ENCODE measurements around the gene LAMTOR1. TPM values are rescaled to one million over a fixed set of nuclear protein-coding genes. Genes with fewer than 3 reads are reported as not detected.
A peak's percentile ranks its signal among the peaks of the same experiment; 100 is the strongest.

LAMTOR1 gene
- total and polyA plus RNA-seq, 10 donors: 81.5 to 182 (median 131) TPM

- Histone ChIP-seq H3K27me3 (replicated peaks in 1 of 7) (no peaks in the 10 kb centered on the region), H3K27ac (peak overlapping the region in 7 of 8 donors; percentile 2 to 72 (median 48)), H3K36me3 (peaks cover 0 to 46% (median 0%) of the 10 kb centered on the region in 6 donors), H3K4me1 (peaks cover 0 to 20% (median 10%) of the 10 kb centered on the region in 6 donors), H3K4me3 (peak overlapping the region in 1 of 8 donors; percentile 21), H3K9me3 (no peaks in the 10 kb centered on the region)
- 62 to 71% (median 66%) methylated on average over 5 of the region's 5 CpGs for WGBS, 5 donors
- DNase-seq: no peak
- TF ChIP-seq POLR2A (IDR thresholded peaks at IDR 0.05) (no peak), POLR2AphosphoS5 (IDR thresholded peaks at IDR 0.05) (no peak), CTCF (IDR thresholded peaks at IDR 0.05 in 8 of 11, conservative IDR thresholded peaks at IDR 0.05 in 3 of 11) (no peak)
- intact Hi-C loops (cut with DNase I; ENCODE audit: low total_unique reads): no loop called here
Measured at GRCh38 chr11:72061739-72062396, 41.2 kb downstream of the LAMTOR1 start.

- no peak overlapping the region for H3K4me3 ChIP-seq
- H3K9me3 ChIP-seq: no peaks in the 10 kb centered on the region
- no peak for TF ChIP-seq POLR2A (IDR thresholded peaks at IDR 0.05)
- no peaks in the 10 kb centered on the region for H3K27me3 ChIP-seq (replicated peaks in 1 of 7)
- H3K4me1 ChIP-seq: peaks cover 0 to 13% (median 8%) of the 10 kb centered on the region in 6 donors
- H3K36me3 ChIP-seq: peaks cover 0 to 31% (median 0%) of the 10 kb centered on the region in 6 donors
- intact Hi-C loops (cut with DNase I; ENCODE audit: low total_unique reads): no loop called here
- 79 to 96% (median 93%) methylated on average over 3 of the region's 3 CpGs for WGBS, 5 donors
- no peak for DNase-seq
- H3K27ac ChIP-seq: no peak overlapping the region
Measured at GRCh38 chr11:72058416-72059034, 44.6 kb downstream of the LAMTOR1 start.

DNA sequence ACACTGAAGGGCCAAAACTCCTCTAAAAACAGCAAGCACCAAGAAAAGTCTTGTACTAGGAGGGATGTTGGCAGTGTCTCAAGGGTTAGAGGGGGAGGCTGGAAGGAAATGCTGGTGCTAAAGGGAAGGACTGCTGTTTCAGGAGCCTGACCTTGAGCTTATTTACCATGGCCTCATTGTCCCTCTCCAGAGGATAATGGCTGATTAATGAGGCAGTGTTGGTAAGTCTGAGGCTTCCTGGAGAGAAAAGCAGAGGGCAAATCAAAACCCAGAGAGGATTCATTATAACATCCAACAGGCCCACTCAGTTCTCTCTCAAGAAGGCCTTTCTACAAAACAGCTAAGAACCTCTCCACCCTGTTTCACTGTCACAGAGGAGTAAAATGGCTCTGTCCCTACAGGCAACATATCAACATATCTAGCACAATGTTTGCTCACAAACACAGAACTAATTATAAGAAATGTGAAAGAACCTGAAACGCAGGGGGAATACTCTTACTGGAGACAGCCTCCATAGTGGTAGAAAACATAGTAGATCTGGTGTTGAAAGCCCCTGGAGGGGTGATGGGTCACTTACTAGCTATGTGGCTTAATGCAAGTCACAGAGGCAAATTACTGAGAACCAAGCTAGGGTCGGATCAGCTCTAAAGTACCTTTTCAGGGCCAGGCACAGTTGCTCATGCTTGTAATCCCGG, 54.2 kb downstream of the LAMTOR1 start:
- Histone ChIP-seq H3K4me3 (no peak overlapping the region), H3K27ac (peak overlapping the region; percentile 28 to 79 (median 67))
- no peak for DNase-seq

More for the DNA sequence above, 54.2 kb downstream of the LAMTOR1 start:
- intact Hi-C loops (cut with DNase I; ENCODE audit: low total_unique reads): no loop called here
- Histone ChIP-seq H3K9me3 (no peaks in the 10 kb centered on the region), H3K27me3 (replicated peaks in 1 of 7) (no peaks in the 10 kb centered on the region), H3K36me3 (peaks cover 0 to 60% (median 3%) of the 10 kb centered on the region in 6 donors), H3K4me1 (peaks cover 3 to 30% (median 12%) of the 10 kb centered on the region in 6 donors)
- TF ChIP-seq POLR2AphosphoS5 (IDR thresholded peaks at IDR 0.05): peak in 1 of 3 donors; percentile 34
- TF ChIP-seq CTCF (IDR thresholded peaks at IDR 0.05 in 8 of 11, conservative IDR thresholded peaks at IDR 0.05 in 3 of 11): no peak
- 86 to 89% (median 89%) methylated on average over 3 of the region's 3 CpGs for WGBS, 5 donors

Small RNA genes lying within 50 kb of the gene (microRNA-seq; reads per million reads assigned to microRNA genes)
- 0 to 0.35 (median 0) reads per million in 3 donors for gene MIR3165

Small RNA genes lying within 50 kb of the gene (small RNA-seq; reads per million reads assigned to genes)
- gene MIR3165 (0 reads per million in 4 donors), gene RNU6-72P (0 reads per million in 4 donors)

Other genes with a start within 250 kb of the LAMTOR1 start
- gene DEFB131B, start 224.8 kb downstream of the LAMTOR1 start, total RNA-seq: not detected
- gene DEFB131B, start 224.8 kb downstream of the LAMTOR1 start, polyA plus RNA-seq: not detected
- 10 to 100 TPM in 5 of 7 donors, 1 to 10 TPM in 2; 8.5 to 19.2 (median 15.3) TPM for gene XNDC1N, start 174.7 kb downstream of the LAMTOR1 start, total RNA-seq
- 1 to 10 TPM; 2.5 to 4.5 (median 3.9) TPM for gene XNDC1N, start 174.7 kb downstream of the LAMTOR1 start, polyA plus RNA-seq
- 10 to 100 TPM; 27.0 to 35.5 (median 29.9) TPM for gene RNF121, start 174.3 kb downstream of the LAMTOR1 start, total RNA-seq
- 10 to 100 TPM in 1 of 3 donors, 1 to 10 TPM in 2; 5.3 to 13.7 (median 6.5) TPM for gene RNF121, start 174.3 kb downstream of the LAMTOR1 start, polyA plus RNA-seq
- gene IL18BP, start 104.4 kb downstream of the LAMTOR1 start, total RNA-seq: 10 to 100 TPM; 33.6 to 84.2 (median 69.8) TPM
- 10 to 100 TPM; 13.8 to 38.2 (median 18.2) TPM for gene IL18BP, start 104.4 kb downstream of the LAMTOR1 start, polyA plus RNA-seq
- 100 to 1,000 TPM; 174 to 248 (median 203) TPM for gene NUMA1, start 22.8 kb downstream of the LAMTOR1 start, total RNA-seq
- gene NUMA1, start 22.8 kb downstream of the LAMTOR1 start, polyA plus RNA-seq: 100 to 1,000 TPM in 2 of 3 donors, 10 to 100 TPM in 1; 75.5 to 164 (median 141) TPM
- 10 to 100 TPM in 1 of 7 donors, 1 to 10 TPM in 6; 3.3 to 10.0 (median 5.0) TPM for gene LRRC51, start 22.4 kb downstream of the LAMTOR1 start, total RNA-seq
- 1 to 10 TPM; 2.0 to 2.4 (median 2.2) TPM for gene LRRC51, start 22.4 kb downstream of the LAMTOR1 start, polyA plus RNA-seq
- gene TOMT, start 2.6 kb upstream of the LAMTOR1 start, total RNA-seq: not detected
- gene TOMT, start 2.6 kb upstream of the LAMTOR1 start, polyA plus RNA-seq: not detected
- gene ANAPC15, start 9.4 kb upstream of the LAMTOR1 start, total RNA-seq: 10 to 100 TPM; 16.5 to 33.5 (median 26.3) TPM
- gene ANAPC15, start 9.4 kb upstream of the LAMTOR1 start, polyA plus RNA-seq: 10 to 100 TPM; 49.4 to 65.6 (median 59.7) TPM
- gene FOLR3, start 32.4 kb upstream of the LAMTOR1 start, total RNA-seq: 10 to 100 TPM in 5 of 7 donors, 1 to 10 TPM in 2; 4.5 to 43.2 (median 17.9) TPM
- 1 to 10 TPM in 2 of 3 donors, under 1 TPM in 1; 0.49 to 7.3 (median 5.3) TPM for gene FOLR3, start 32.4 kb upstream of the LAMTOR1 start, polyA plus RNA-seq
- gene FOLR1, start 88.8 kb upstream of the LAMTOR1 start, total RNA-seq: not detected
- gene FOLR1, start 88.8 kb upstream of the LAMTOR1 start, polyA plus RNA-seq: under 1 TPM in 1 of 3 donors, not detected in 2; 0.10 TPM
- 10 to 100 TPM; 18.9 to 62.3 (median 23.1) TPM for gene FOLR2, start 113.5 kb upstream of the LAMTOR1 start, total RNA-seq
- 10 to 100 TPM; 16.1 to 26.6 (median 20.7) TPM for gene FOLR2, start 113.5 kb upstream of the LAMTOR1 start, polyA plus RNA-seq
- gene INPPL1, start 121.5 kb upstream of the LAMTOR1 start, total RNA-seq: 100 to 1,000 TPM in 6 of 7 donors, 10 to 100 TPM in 1; 93.4 to 177 (median 141) TPM
- gene INPPL1, start 121.5 kb upstream of the LAMTOR1 start, polyA plus RNA-seq: 100 to 1,000 TPM in 1 of 3 donors, 10 to 100 TPM in 2; 28.2 to 104 (median 52.6) TPM
- not detected for gene PHOX2A, start 140.9 kb upstream of the LAMTOR1 start, total RNA-seq
- under 1 TPM in 1 of 3 donors, not detected in 2; 0.33 TPM for gene PHOX2A, start 140.9 kb upstream of the LAMTOR1 start, polyA plus RNA-seq

All from spleen (tissue), 11 donors.